ENCODE data around the gene PCDH10. TPM values are rescaled to one million over a fixed set of nuclear protein-coding genes. Genes with fewer than 3 reads are reported as not detected.

The PCDH10 gene
- total and polyA plus RNA-seq, 10 of the 15 experiments (the other 5 are each of a cell fraction or from before 2014, with no cell fraction given) = under 0.01 to 0.38 (median 0.02) TPM; not detected in 6

GRCh38 chr4:133208694-133209285, 59.7 kb downstream of the PCDH10 start:
- ChIA-PET RAD21 (ENCODE audit: unreplicated experiment) (no interaction called here), POLR2A (interaction anchor here (0.6 kb wide), 1 partner anchor 47 kb away, joined by 3 read pairs; no protein-coding TSS in a partner anchor), CTCF (interaction anchor here (0.6 kb wide), 1 partner anchor 1526 kb away, joined by 3 read pairs; no protein-coding TSS in a partner anchor), SMC1A (ENCODE audit: uncharacterized antibody, unreplicated experiment) (no interaction called here)
- H4K20me1 ChIP-seq (ENCODE audit: control insufficient read depth, insufficient read depth) = no peaks in the 10 kb centered on the region
- FAIRE-seq (no peak), ATAC-seq (no peak), DNase-seq (ENCODE audit: low read depth, low spot score) (no peak)
- no peaks in the 10 kb centered on the region for H3K79me2 ChIP-seq (ENCODE audit: control insufficient read depth, insufficient read depth, low read length)
- no peak overlapping the region for H3K4me3 ChIP-seq
- TF ChIP-seq TBL1XR1 (IDR thresholded peaks at IDR 0.05; ENCODE audit: low read depth, low read length) (no peak), MXI1 (IDR thresholded peaks at IDR 0.05; ENCODE audit: low read depth, low read length) (no peak), NFIC (IDR thresholded peaks at IDR 0.05; ENCODE audit: low read depth, low read length) (no peak), STAT1 (conservative IDR thresholded peaks at IDR 0.05) (no peak), CHD4 (IDR thresholded peaks at IDR 0.05) (no peak), ZZZ3 (IDR thresholded peaks at IDR 0.05; ENCODE audit: control insufficient read depth, insufficient read length, low read depth) (no peak), POU2F2 (IDR thresholded peaks at IDR 0.05; ENCODE audit: borderline replicate concordance, low read depth, low read length) (no peak)
- TF ChIP-seq, protein P1, sequence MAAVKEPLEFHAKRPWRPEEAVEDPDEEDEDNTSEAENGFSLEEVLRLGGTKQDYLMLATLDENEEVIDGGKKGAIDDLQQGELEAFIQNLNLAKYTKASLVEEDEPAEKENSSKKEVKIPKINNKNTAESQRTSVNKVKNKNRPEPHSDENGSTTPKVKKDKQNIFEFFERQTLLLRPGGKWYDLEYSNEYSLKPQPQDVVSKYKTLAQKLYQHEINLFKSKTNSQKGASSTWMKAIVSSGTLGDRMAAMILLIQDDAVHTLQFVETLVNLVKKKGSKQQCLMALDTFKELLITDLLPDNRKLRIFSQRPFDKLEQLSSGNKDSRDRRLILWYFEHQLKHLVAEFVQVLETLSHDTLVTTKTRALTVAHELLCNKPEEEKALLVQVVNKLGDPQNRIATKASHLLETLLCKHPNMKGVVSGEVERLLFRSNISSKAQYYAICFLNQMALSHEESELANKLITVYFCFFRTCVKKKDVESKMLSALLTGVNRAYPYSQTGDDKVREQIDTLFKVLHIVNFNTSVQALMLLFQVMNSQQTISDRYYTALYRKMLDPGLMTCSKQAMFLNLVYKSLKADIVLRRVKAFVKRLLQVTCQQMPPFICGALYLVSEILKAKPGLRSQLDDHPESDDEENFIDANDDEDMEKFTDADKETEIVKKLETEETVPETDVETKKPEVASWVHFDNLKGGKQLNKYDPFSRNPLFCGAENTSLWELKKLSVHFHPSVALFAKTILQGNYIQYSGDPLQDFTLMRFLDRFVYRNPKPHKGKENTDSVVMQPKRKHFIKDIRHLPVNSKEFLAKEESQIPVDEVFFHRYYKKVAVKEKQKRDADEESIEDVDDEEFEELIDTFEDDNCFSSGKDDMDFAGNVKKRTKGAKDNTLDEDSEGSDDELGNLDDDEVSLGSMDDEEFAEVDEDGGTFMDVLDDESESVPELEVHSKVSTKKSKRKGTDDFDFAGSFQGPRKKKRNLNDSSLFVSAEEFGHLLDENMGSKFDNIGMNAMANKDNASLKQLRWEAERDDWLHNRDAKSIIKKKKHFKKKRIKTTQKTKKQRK (IDR thresholded peaks at IDR 0.05; ENCODE audit: low read depth, low read length) = no peak
- TF ChIP-seq, protein P2, sequence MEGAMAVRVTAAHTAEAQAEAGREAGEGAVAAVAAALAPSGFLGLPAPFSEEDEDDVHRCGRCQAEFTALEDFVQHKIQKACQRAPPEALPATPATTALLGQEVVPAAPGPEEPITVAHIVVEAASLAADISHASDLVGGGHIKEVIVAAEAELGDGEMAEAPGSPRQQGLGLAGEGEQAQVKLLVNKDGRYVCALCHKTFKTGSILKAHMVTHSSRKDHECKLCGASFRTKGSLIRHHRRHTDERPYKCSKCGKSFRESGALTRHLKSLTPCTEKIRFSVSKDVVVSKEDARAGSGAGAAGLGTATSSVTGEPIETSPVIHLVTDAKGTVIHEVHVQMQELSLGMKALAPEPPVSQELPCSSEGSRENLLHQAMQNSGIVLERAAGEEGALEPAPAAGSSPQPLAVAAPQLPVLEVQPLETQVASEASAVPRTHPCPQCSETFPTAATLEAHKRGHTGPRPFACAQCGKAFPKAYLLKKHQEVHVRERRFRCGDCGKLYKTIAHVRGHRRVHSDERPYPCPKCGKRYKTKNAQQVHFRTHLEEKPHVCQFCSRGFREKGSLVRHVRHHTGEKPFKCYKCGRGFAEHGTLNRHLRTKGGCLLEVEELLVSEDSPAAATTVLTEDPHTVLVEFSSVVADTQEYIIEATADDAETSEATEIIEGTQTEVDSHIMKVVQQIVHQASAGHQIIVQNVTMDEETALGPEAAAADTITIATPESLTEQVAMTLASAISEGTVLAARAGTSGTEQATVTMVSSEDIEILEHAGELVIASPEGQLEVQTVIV (IDR thresholded peaks at IDR 0.05; ENCODE audit: borderline replicate concordance, partially characterized antibody) = no peak
- H2AFZ ChIP-seq (ENCODE audit: control insufficient read depth, low read depth, low read length) = no peak overlapping the region
- no peak overlapping the region for H3K9ac ChIP-seq (ENCODE audit: control insufficient read depth, insufficient read depth, low read length)
- no peaks in the 10 kb centered on the region for H3K27me3 ChIP-seq (replicated peaks in 1 of 2; ENCODE audit: control insufficient read depth in 2 of 2, insufficient read depth in 2 of 2, low read length in 1 of 2)
- H3K9me3 ChIP-seq (replicated peaks; ENCODE audit: control insufficient read depth, insufficient read depth, low read length) = no peaks in the 10 kb centered on the region
- in situ Hi-C loops (cut with MboI) (no loop called here), intact Hi-C loops (cut with micrococcal nuclease; ENCODE audit: unreplicated experiment) (no loop called here)
- no peaks in the 10 kb centered on the region for H3K4me1 ChIP-seq (ENCODE audit: control insufficient read depth, insufficient read depth, low read length)
- no peak overlapping the region for H3K27ac ChIP-seq (ENCODE audit: control insufficient read depth, insufficient read depth)
- WGBS (ENCODE audit: insufficient coverage, insufficient replicate concordance, low lambda C conversion rate, missing lambda C conversion rate) = 35% methylated on average over 7 of the region's 7 CpGs
- H3K36me3 ChIP-seq (ENCODE audit: control insufficient read depth in 2 of 2, insufficient read depth in 2 of 2, low read length in 1 of 2) = no peaks in the 10 kb centered on the region
- no peak overlapping the region for H3K4me2 ChIP-seq (ENCODE audit: control insufficient read depth, insufficient read depth)
- no TSS peak for BruUV-seq (replicated peaks)
